MCF 10A (cell line): ENCODE measurements around the gene PRLR. TPM values are rescaled to one million over a fixed set of nuclear protein-coding genes. Genes with fewer than 3 reads are reported as not detected.

Experiments used
- BruUV-seq: library from RNA; stranded (reverse); fragments of 400-500 nt; replicated peaks from 2 replicates; lab custom pipeline; 2021; lab: Mats Ljungman, UMichigan
- CTCF ChIA-PET: fragments of 300-600 bp; sonication (Branson Sonifier 250); formaldehyde crosslinking; extraction: SDS; loops from one replicate; lab custom pipeline; 2021; ENCODE audit warnings: antibody characterized with exemption, inconsistent platforms; lab: Yijun Ruan, JAX
- POLR2A ChIA-PET: fragments of 300-600, 350-650 bp; sonication (Branson Sonifier 250); formaldehyde crosslinking; extraction: SDS; loops from one replicate; lab custom pipeline; 2020; ENCODE audit warnings: antibody characterized with exemption, inconsistent platforms; lab: Yijun Ruan, JAX
- DNase-seq: peaks from one replicate; pipeline ENCODE4 v3.0.0-alpha.2; 2018; ENCODE audit not compliant: unreplicated experiment
- H3K27ac Mint-ChIP-seq: one replicate; pipeline ENCODE4 v1.8.0; 2022; ENCODE audit warnings: mild to moderate bottlenecking, low read depth, mixed read lengths; ENCODE audit not compliant: unreplicated experiment
- H3K27me3 Mint-ChIP-seq: one replicate; pipeline ENCODE4 v1.8.0; 2022; ENCODE audit warnings: mixed read lengths; ENCODE audit not compliant: insufficient read depth, unreplicated experiment
- H3K36me3 Mint-ChIP-seq: one replicate; pipeline ENCODE4 v1.8.0; 2022; ENCODE audit warnings: mild to moderate bottlenecking, moderate library complexity, mixed read lengths; ENCODE audit not compliant: insufficient read depth, unreplicated experiment
- H3K4me1 Mint-ChIP-seq: one replicate; pipeline ENCODE4 v1.8.0; 2022; ENCODE audit warnings: mixed read lengths; ENCODE audit not compliant: insufficient read depth, unreplicated experiment
- H3K4me3 Mint-ChIP-seq: one replicate; pipeline ENCODE4 v1.8.0; 2022; ENCODE audit warnings: mild to moderate bottlenecking, moderate library complexity, mixed read lengths; ENCODE audit not compliant: unreplicated experiment
- H3K9me3 Mint-ChIP-seq: one replicate; pipeline ENCODE4 v1.8.0; 2022; ENCODE audit warnings: mixed read lengths; ENCODE audit not compliant: unreplicated experiment
- intact Hi-C: fragments of 100-400 bp; cut with micrococcal nuclease; formaldehyde crosslinking; loops from 2 replicates; pipeline ENCODE4 v1.14.1; 2022
- total RNA-seq: library from RNA; stranded (reverse); gene quantifications from 2 replicates; pipeline ENCODE4 v1.2.3, GENCODE V29; 2022
- TF ChIP-seq, protein P1 (sequence below): fragments of 200-600 bp; IDR thresholded peaks from one replicate; pipeline ENCODE4 v1.8.0; 2022; ENCODE audit warnings: antibody characterized with exemption, mild to moderate bottlenecking; ENCODE audit not compliant: unreplicated experiment

The PRLR gene
- total RNA-seq, 1 experiment from 2014 or later = 0.16 TPM

DNA sequence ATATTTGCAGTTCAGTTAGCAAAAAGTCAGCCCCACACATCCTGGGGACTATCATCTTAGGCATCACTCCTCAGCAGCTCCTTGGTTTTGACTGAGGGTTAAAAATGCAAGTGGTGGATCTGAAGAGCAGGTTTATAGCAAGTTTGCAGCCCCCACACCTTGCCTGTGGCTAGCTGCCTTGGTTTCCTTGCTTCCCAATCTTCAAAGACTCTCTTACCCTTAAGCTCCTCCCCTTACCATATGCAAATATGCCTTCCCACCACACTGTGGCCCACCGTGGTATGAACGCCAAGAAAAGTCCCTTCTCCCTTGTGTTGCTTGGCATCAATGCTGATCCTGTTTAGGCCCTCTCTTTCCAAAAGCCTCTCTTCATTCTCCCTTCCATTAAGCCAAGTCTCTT is 137.6 kb downstream of the PRLR start:
- ChIA-PET POLR2A (no interaction called here), CTCF (interaction anchor here (0.6 to 7.0 kb wide), 3 partner anchors 81 to 835 kb away, joined by 3 to 58 read pairs (median 3); no protein-coding TSS in a partner anchor)
- Mint-ChIP-seq H3K27me3 (no peaks in the 10 kb centered on the region), H3K4me1 (no peaks in the 10 kb centered on the region), H3K4me3 (no peak overlapping the region), H3K27ac (no peak overlapping the region), H3K9me3 (no peaks in the 10 kb centered on the region), H3K36me3 (no peaks in the 10 kb centered on the region)
- DNase-seq = no peak
- TF ChIP-seq, protein P1, sequence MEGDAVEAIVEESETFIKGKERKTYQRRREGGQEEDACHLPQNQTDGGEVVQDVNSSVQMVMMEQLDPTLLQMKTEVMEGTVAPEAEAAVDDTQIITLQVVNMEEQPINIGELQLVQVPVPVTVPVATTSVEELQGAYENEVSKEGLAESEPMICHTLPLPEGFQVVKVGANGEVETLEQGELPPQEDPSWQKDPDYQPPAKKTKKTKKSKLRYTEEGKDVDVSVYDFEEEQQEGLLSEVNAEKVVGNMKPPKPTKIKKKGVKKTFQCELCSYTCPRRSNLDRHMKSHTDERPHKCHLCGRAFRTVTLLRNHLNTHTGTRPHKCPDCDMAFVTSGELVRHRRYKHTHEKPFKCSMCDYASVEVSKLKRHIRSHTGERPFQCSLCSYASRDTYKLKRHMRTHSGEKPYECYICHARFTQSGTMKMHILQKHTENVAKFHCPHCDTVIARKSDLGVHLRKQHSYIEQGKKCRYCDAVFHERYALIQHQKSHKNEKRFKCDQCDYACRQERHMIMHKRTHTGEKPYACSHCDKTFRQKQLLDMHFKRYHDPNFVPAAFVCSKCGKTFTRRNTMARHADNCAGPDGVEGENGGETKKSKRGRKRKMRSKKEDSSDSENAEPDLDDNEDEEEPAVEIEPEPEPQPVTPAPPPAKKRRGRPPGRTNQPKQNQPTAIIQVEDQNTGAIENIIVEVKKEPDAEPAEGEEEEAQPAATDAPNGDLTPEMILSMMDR = no peak
- intact Hi-C loops = no loop called here
- BruUV-seq = no TSS peak

DNA sequence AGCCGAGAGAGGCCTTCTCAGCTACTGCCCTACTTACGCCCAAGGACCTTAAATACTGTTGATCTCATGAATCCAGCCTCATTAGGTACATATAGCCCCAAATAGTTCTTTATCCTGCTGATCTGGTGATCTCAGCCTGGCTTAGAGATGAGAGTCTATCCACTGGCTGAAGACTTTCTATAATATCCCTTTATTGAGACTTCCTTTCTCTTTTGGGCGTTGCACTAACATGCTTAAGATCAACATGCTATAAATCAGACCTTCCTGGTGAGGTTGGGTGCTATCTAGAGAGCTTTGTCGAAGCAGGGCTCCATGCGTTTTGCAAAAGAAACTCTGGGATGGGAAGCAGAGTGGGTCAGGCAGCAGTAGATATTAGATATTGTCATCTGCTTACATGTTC is 138.6 kb downstream of the PRLR start:
- POLR2A ChIA-PET = no interaction called here
- H3K4me1 Mint-ChIP-seq = no peaks in the 10 kb centered on the region
- CTCF ChIA-PET = interaction anchor here (1.1 to 7.0 kb wide), 2 partner anchors 138 to 836 kb away, joined by 4 to 58 read pairs; no protein-coding TSS in a partner anchor
- DNase-seq = no peak
- no peak overlapping the region for H3K4me3 Mint-ChIP-seq
- H3K9me3 Mint-ChIP-seq = no peaks in the 10 kb centered on the region
- intact Hi-C loops = no loop called here
- H3K36me3 Mint-ChIP-seq = no peaks in the 10 kb centered on the region
- no TSS peak for BruUV-seq
- H3K27me3 Mint-ChIP-seq = no peaks in the 10 kb centered on the region
- H3K27ac Mint-ChIP-seq = no peak overlapping the region
- TF ChIP-seq, protein P1 = no peak

DNA sequence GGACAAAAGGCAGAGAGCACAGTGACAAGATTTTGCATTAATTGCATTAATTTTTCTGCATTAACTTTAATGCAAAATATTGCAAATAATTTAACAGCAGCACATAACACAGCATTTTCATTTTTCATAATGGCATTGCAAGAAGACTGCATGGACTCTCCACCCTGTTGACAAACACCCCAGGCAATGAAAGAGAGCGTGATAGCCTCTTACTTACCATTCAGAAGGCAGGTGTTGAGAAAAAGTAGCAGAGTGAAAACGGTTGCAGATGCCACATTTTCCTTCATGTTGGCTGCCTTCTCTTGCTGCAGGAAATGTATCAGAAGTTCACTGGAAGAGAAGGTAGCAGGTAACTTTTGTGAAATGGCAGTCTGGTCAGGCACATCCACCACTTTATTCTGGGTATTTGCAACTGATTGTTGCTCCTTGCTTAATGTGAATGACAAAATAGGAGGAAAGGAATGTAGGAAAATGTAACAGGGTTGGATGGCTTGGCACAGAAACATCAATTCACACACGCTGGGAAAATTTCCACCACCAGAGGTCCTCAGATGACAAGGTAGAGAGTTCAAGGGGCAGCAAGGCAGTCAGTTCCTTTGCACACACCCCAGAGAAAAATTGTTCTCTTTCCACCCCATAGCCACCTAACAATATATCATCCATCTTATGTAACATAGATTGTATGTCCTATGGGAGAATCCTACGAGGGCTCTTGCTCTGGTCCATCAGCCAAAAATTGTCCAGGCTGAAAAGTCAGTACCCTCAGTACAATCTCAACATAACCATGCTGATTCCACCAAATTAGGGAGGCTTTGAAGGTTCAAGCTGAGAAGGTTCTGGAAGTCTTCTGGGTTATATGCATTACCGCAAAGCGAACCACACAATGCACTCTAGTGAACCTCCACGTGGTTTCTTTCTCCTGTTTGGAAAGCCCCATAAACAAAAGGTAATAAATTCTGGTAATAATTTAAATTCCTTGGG is 140.7 kb downstream of the PRLR start:
- no TSS peak for BruUV-seq
- no peaks in the 10 kb centered on the region for H3K4me1 Mint-ChIP-seq
- H3K27me3 Mint-ChIP-seq = no peaks in the 10 kb centered on the region

More for the DNA sequence above, 140.7 kb downstream of the PRLR start:
- Mint-ChIP-seq H3K36me3 (no peaks in the 10 kb centered on the region), H3K9me3 (no peaks in the 10 kb centered on the region), H3K27ac (no peak overlapping the region), H3K4me3 (no peak overlapping the region)
- intact Hi-C loops = loop anchor here (1.0 to 10.0 kb wide), 5 partner anchors 94 to 836 kb away; no protein-coding TSS in a partner anchor
- ChIA-PET CTCF (interaction anchor here (0.6 to 7.0 kb wide), 21 partner anchors 9 to 1092 kb away, joined by 3 to 58 read pairs (median 4); no protein-coding TSS in a partner anchor), POLR2A (no interaction called here)
- TF ChIP-seq, protein P1 = peak; percentile 86
- DNase-seq = peak; percentile 77
